Measurements from ENCODE around the gene SRCIN1.

The SRCIN1 gene

DNA sequence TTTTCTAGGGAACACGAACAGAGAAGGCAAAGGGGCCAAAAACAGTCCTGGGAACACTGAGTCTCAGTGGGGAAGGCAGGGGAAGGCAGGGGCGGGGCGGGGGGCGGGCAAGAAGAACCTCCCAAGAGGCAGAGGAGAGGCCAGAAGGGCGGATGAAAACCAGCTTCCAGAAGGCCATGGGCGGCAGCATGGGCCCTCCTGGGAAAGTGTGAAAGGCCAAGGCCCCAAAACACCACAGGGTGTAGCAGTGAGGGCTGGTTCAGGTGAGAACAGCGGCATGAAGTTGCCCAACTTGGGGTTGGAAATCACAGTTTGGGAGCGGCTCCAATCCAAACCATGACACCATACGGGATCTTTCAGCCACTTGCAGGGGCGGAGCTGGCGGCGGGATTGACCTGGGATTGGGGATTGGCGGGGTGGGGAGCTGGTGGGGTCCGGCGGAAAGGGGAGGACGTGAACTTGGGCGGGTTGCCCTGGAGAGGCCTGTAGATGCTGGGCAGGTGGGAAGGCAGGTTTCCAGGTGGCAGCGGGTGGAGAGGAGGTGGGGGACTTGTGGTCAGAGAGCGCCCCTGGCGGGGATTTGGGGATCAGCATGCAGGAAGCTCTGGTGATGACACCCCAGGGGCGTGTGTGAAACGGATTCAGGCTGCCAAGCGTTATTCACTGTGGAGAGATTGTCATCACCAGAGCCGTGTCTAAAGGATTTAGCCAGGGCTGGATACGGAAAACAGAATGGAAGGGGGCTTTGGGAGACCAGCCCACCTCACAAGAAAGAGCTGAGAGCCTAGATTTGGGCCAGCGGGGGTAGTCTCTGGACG is 96.6 kb downstream of the SRCIN1 start:
- TF ChIP-seq, protein P1, sequence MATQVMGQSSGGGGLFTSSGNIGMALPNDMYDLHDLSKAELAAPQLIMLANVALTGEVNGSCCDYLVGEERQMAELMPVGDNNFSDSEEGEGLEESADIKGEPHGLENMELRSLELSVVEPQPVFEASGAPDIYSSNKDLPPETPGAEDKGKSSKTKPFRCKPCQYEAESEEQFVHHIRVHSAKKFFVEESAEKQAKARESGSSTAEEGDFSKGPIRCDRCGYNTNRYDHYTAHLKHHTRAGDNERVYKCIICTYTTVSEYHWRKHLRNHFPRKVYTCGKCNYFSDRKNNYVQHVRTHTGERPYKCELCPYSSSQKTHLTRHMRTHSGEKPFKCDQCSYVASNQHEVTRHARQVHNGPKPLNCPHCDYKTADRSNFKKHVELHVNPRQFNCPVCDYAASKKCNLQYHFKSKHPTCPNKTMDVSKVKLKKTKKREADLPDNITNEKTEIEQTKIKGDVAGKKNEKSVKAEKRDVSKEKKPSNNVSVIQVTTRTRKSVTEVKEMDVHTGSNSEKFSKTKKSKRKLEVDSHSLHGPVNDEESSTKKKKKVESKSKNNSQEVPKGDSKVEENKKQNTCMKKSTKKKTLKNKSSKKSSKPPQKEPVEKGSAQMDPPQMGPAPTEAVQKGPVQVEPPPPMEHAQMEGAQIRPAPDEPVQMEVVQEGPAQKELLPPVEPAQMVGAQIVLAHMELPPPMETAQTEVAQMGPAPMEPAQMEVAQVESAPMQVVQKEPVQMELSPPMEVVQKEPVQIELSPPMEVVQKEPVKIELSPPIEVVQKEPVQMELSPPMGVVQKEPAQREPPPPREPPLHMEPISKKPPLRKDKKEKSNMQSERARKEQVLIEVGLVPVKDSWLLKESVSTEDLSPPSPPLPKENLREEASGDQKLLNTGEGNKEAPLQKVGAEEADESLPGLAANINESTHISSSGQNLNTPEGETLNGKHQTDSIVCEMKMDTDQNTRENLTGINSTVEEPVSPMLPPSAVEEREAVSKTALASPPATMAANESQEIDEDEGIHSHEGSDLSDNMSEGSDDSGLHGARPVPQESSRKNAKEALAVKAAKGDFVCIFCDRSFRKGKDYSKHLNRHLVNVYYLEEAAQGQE (IDR thresholded peaks at IDR 0.05; ENCODE audit: insufficient read depth in 1 of 2, low read depth in 2 of 2, low read length in 2 of 2), result no peak
- TF ChIP-seq TAF1 (IDR thresholded peaks at IDR 0.05; ENCODE audit: borderline replicate concordance, insufficient read depth, low read length) (no peak), SIN3A (IDR thresholded peaks at IDR 0.05; ENCODE audit: borderline replicate concordance, insufficient read depth, low read length) (no peak), POLR2AphosphoS5 (IDR thresholded peaks at IDR 0.05; ENCODE audit: low read depth, low read length) (no peak), FOXP2 (optimal IDR thresholded peaks at IDR 0.05; ENCODE audit: borderline replicate concordance, extremely low read depth, extremely low read length, insufficient read depth) (no peak)

DNA sequence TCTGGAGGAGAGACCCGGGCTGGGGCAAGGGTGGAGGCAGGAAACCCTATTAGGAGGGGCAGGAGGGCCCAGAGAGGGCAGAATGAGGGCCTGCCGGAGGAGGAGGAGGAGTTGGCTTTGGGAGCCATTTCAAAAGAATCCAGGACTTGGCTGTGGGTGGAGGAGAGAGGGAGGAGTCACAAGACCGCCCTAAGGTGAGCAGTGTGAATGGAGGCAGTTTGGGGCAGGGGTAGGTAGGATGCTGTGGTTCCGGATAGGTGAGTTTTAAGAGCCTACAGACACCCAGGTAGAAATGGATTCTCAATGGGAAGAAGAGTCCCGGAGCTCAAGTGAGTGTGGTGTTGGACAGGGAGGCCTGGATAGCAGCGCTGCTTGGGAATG is 97.2 kb downstream of the SRCIN1 start:
- TF ChIP-seq POLR2AphosphoS5 (IDR thresholded peaks at IDR 0.05; ENCODE audit: low read depth, low read length), result no peak
- TF ChIP-seq SIN3A (IDR thresholded peaks at IDR 0.05; ENCODE audit: borderline replicate concordance, insufficient read depth, low read length), result no peak
- TF ChIP-seq TAF1 (IDR thresholded peaks at IDR 0.05; ENCODE audit: borderline replicate concordance, insufficient read depth, low read length), result no peak
- TF ChIP-seq, protein P1 (IDR thresholded peaks at IDR 0.05; ENCODE audit: insufficient read depth in 1 of 2, low read depth in 2 of 2, low read length in 2 of 2), result no peak
- TF ChIP-seq FOXP2 (optimal IDR thresholded peaks at IDR 0.05; ENCODE audit: borderline replicate concordance, extremely low read depth, extremely low read length, insufficient read depth), result no peak

DNA sequence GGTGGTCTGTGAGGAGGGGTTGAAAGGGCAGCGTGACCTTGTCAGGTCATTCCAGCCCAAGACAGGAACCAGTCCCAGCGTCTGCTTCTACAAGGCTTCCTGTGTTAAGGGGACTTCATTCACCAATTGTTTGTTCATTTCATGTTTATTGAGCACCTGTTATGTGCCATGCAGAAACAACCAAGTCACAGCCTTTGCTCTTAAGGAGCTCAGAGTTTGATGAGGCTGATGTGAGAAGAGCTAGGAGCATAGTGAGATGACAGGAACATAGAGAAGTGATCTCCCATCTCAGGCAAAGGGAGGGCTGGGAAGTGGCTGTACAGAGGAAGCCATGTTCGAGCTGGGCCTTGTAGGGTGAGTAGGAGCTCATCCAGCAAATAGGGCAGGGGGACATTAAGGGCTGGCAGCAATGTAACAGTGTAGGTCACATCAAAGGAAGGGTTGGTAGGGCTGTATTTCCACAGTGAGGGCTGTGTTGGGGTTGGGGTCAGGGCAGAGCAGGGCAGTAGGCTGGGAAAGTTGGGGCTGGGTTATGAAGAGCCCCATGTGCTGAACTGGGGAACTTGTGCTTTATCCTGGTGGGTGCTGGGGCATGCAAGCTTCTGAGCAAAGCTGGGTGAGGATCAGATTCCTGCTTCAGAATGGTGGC is 97.7 kb downstream of the SRCIN1 start:
- TF ChIP-seq SIN3A (IDR thresholded peaks at IDR 0.05; ENCODE audit: borderline replicate concordance, insufficient read depth, low read length) (no peak), TAF1 (IDR thresholded peaks at IDR 0.05; ENCODE audit: borderline replicate concordance, insufficient read depth, low read length) (no peak), FOXP2 (optimal IDR thresholded peaks at IDR 0.05; ENCODE audit: borderline replicate concordance, extremely low read depth, extremely low read length, insufficient read depth) (no peak), POLR2AphosphoS5 (IDR thresholded peaks at IDR 0.05; ENCODE audit: low read depth, low read length) (no peak)
- TF ChIP-seq, protein P1 (IDR thresholded peaks at IDR 0.05; ENCODE audit: insufficient read depth in 1 of 2, low read depth in 2 of 2, low read length in 2 of 2), result no peak

DNA sequence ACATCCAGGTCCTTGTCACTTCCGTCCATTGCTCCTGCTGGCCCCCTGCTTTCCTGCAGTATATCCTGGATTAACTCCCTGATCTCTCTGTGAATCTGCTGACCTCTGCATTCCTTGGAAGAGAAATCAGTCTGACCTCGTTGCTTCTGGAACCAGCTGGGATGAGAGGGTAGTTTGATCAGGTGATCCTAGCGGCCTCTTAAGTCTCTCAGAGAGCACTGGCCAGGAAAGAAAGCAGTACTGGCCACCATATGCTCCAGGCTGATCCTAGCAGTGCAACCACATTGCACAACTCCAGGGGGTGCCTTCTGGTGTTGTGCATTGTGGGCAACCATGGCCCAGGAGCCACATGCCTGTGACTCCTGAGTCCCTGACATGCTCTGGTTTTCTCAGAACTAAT is 98.3 kb downstream of the SRCIN1 start:
- TF ChIP-seq SIN3A (IDR thresholded peaks at IDR 0.05; ENCODE audit: borderline replicate concordance, insufficient read depth, low read length) (no peak), FOXP2 (optimal IDR thresholded peaks at IDR 0.05; ENCODE audit: borderline replicate concordance, extremely low read depth, extremely low read length, insufficient read depth) (no peak), POLR2AphosphoS5 (IDR thresholded peaks at IDR 0.05; ENCODE audit: low read depth, low read length) (no peak), TAF1 (IDR thresholded peaks at IDR 0.05; ENCODE audit: borderline replicate concordance, insufficient read depth, low read length) (no peak)
- TF ChIP-seq, protein P1 (IDR thresholded peaks at IDR 0.05; ENCODE audit: insufficient read depth in 1 of 2, low read depth in 2 of 2, low read length in 2 of 2), result no peak
